Activated B cell treated with CpG ODN at 0.5 μM for 24 hours (primary cell): ENCODE measurements around the gene GPR18. TPM values are rescaled to one million over a fixed set of nuclear protein-coding genes. Genes with fewer than 3 reads are reported as not detected.
A peak's percentile ranks its signal among the peaks of the same experiment; 100 is the strongest.

Source experiments
- ATAC-seq: fragments of 200-7000 bp; cut with Tn5 transposase; one replicate; pipeline ENCODE4 v1.10.0; 2021; ENCODE audit warnings: low read depth, mild to moderate bottlenecking, moderate library complexity
- CTCF ChIA-PET: fragments of 350-600 bp; sonication (Branson Sonifier 250); formaldehyde crosslinking; loops from one replicate; lab custom pipeline; 2021; ENCODE audit warnings: antibody characterized with exemption; lab: Charles Lee
- POLR2A ChIA-PET: fragments of 350-600 bp; sonication (Branson Sonifier 250); formaldehyde crosslinking; loops from one replicate; lab custom pipeline; 2021; ENCODE audit warnings: antibody characterized with exemption; lab: Charles Lee
- DNase-seq: peaks from one replicate; pipeline ENCODE4 v3.0.0; 2022
- H3K27ac Mint-ChIP-seq: one replicate; pipeline ENCODE4 v1.8.0; 2020; ENCODE audit warnings: mixed read lengths
- H3K27me3 Mint-ChIP-seq: one replicate; pipeline ENCODE4 v1.8.0; 2021; ENCODE audit warnings: mixed read lengths
- H3K36me3 Mint-ChIP-seq: one replicate; pipeline ENCODE4 v1.8.0; 2021; ENCODE audit warnings: low read depth, mixed read lengths
- H3K4me1 Mint-ChIP-seq: one replicate; pipeline ENCODE4 v1.8.0; 2021; ENCODE audit warnings: mixed read lengths
- H3K4me3 Mint-ChIP-seq: one replicate; pipeline ENCODE4 v1.8.0; 2020; ENCODE audit warnings: mild to moderate bottlenecking, mixed read lengths
- H3K9me3 Mint-ChIP-seq: one replicate; pipeline ENCODE4 v1.8.0; 2020; ENCODE audit warnings: mixed read lengths
- CTCF ChIP-seq: fragments of 200-600 bp; IDR thresholded peaks from one replicate; pipeline ENCODE4 v1.8.0; 2022; ENCODE audit warnings: antibody characterized with exemption, mild to moderate bottlenecking
- intact Hi-C: fragments of 100-400 bp; cut with micrococcal nuclease; formaldehyde crosslinking; loops from one replicate; pipeline ENCODE4 v1.15.1; 2024
- total RNA-seq: library from RNA; stranded (reverse); gene quantifications from 2 replicates; pipeline ENCODE4 v1.2.3, GENCODE V29; 2022

The GPR18 gene
- total RNA-seq, 1 donor from 2014 or later = 29.0 TPM

GRCh38 chr13:99273128-99273527 lies 14.9 kb upstream of the GPR18 start:
- DNase-seq = no peak
- ChIA-PET POLR2A (interaction anchor here (0.7 to 1.0 kb wide), 3 partner anchors 9 to 89 kb away, joined by 3 read pairs; partner anchors contain the start of gene GPR18), CTCF (interaction anchor here (10.6 kb wide), 1 partner anchor 164 kb away, joined by 342 read pairs; no protein-coding TSS in a partner anchor)
- TF ChIP-seq CTCF = no peak
- peak overlapping the region; percentile 67 for H3K27ac Mint-ChIP-seq
- intact Hi-C loops = loop anchor here (5.0 kb wide), 1 partner anchor 339 kb away; no protein-coding TSS in a partner anchor
- ATAC-seq = no peak
- no peaks in the 10 kb centered on the region for H3K27me3 Mint-ChIP-seq
- no peak overlapping the region for H3K4me3 Mint-ChIP-seq
- peaks cover 32% of the 10 kb centered on the region for H3K36me3 Mint-ChIP-seq
- H3K4me1 Mint-ChIP-seq = peaks cover 81% of the 10 kb centered on the region
- H3K9me3 Mint-ChIP-seq = peaks cover 6% of the 10 kb centered on the region

- POLR2A ChIA-PET = interaction anchor here (0.8 to 4.0 kb wide), 5 partner anchors 9 to 104 kb away, joined by 3 to 44 read pairs (median 22); partner anchors contain the start of genes GPR18 and GPR183
- CTCF ChIA-PET = interaction anchor here (1.2 to 10.6 kb wide), 5 partner anchors 25 to 164 kb away, joined by 3 to 342 read pairs (median 43); no protein-coding TSS in a partner anchor
- no peak for ATAC-seq
- Mint-ChIP-seq H3K36me3 (peaks cover 36% of the 10 kb centered on the region), H3K4me1 (peaks cover 75% of the 10 kb centered on the region), H3K27me3 (no peaks in the 10 kb centered on the region), H3K27ac (peak overlapping the region; percentile 74), H3K9me3 (peaks cover 6% of the 10 kb centered on the region), H3K4me3 (no peak overlapping the region)
- intact Hi-C loops = loop anchor here (5.0 kb wide), 1 partner anchor 340 kb away; no protein-coding TSS in a partner anchor
- no peak for TF ChIP-seq CTCF
- no peak for DNase-seq
Measured at GRCh38 chr13:99272481-99272880, 14.3 kb upstream of the GPR18 start.

- H3K4me1 Mint-ChIP-seq = peaks cover 68% of the 10 kb centered on the region
- DNase-seq (no peak), ATAC-seq (no peak)
- peak overlapping the region; percentile 74 for H3K27ac Mint-ChIP-seq
- ChIA-PET POLR2A (interaction anchor here (1.0 to 4.0 kb wide), 18 partner anchors 10 to 272 kb away, joined by 3 to 45 read pairs (median 7); partner anchors contain the start of genes GPR183 and UBAC2), CTCF (interaction anchor here (0.9 to 10.6 kb wide), 15 partner anchors 10 to 335 kb away, joined by 3 to 370 read pairs (median 17); partner anchors contain the start of gene CLYBL)
- intact Hi-C loops = loop anchor here (2.0 to 5.0 kb wide), 2 partner anchors 230 to 341 kb away; partner anchors contain the start of gene TM9SF2
- H3K36me3 Mint-ChIP-seq = peaks cover 36% of the 10 kb centered on the region
- H3K4me3 Mint-ChIP-seq = peak overlapping the region; percentile 35
- H3K27me3 Mint-ChIP-seq = no peaks in the 10 kb centered on the region
- peaks cover 6% of the 10 kb centered on the region for H3K9me3 Mint-ChIP-seq
- TF ChIP-seq CTCF = no peak
Measured at GRCh38 chr13:99271249-99271648, 13.1 kb upstream of the GPR18 start.

- H3K9me3 Mint-ChIP-seq = peaks cover 6% of the 10 kb centered on the region
- ChIA-PET CTCF (interaction anchor here (0.7 to 10.6 kb wide), 33 partner anchors 8 to 336 kb away, joined by 3 to 370 read pairs (median 10); partner anchors contain the start of genes CLYBL, GPR18, GPR183 and UBAC2), POLR2A (interaction anchor here (0.6 to 4.0 kb wide), 24 partner anchors 10 to 273 kb away, joined by 3 to 45 read pairs (median 6); partner anchors contain the start of genes GPR18, GPR183 and UBAC2)
- ATAC-seq (peak; percentile 22), DNase-seq (no peak)
- H3K4me1 Mint-ChIP-seq = peaks cover 65% of the 10 kb centered on the region
- intact Hi-C loops = loop anchor here (1.0 to 5.0 kb wide), 6 partner anchors 12 to 342 kb away; partner anchors contain the start of genes GPR183 and TM9SF2
- no peaks in the 10 kb centered on the region for H3K27me3 Mint-ChIP-seq
- no peak for TF ChIP-seq CTCF
- H3K4me3 Mint-ChIP-seq = peak overlapping the region; percentile 4
- H3K36me3 Mint-ChIP-seq = peaks cover 34% of the 10 kb centered on the region
- H3K27ac Mint-ChIP-seq = peak overlapping the region; percentile 74
Measured at GRCh38 chr13:99270518-99270917, 12.3 kb upstream of the GPR18 start.
